SK-N-SH (cell line): ENCODE data around the gene SSMEM1. TPM values are rescaled to one million over a fixed set of nuclear protein-coding genes. Genes with fewer than 3 reads are reported as not detected.

Experiments used
- CTCF ChIA-PET: fragments of 300-600, 350-600 bp; formaldehyde crosslinking; extraction: SDS; loops from one replicate; lab custom pipeline; 2021; lab: Yijun Ruan, JAX
- POLR2A ChIA-PET: fragments of 350-600 bp; sonication (Branson Sonifier 250); formaldehyde crosslinking; extraction: SDS; loops from one replicate; lab custom pipeline; 2020; ENCODE audit warnings: antibody characterized with exemption, inconsistent platforms; lab: Yijun Ruan, JAX
- DNase-seq: peaks from one replicate; pipeline ENCODE4 v3.0.0; 2012
- H2AFZ ChIP-seq: fragments of 200-600 bp; sonication (generic); 2 replicates; pipeline ENCODE4 v1.8.1; 2016; ENCODE audit warnings: antibody characterized with exemption, mild to moderate bottlenecking, low read depth
- H3F3A ChIP-seq: fragments of 200-600 bp; sonication (generic); replicated peaks from 2 replicates; pipeline ENCODE3; 2016; ENCODE audit warnings: antibody characterized with exemption, mild to moderate bottlenecking; ENCODE audit not compliant: insufficient read depth
- H3K27ac ChIP-seq, 2 experiments: fragments of 200-500 bp in 1 of 2; fragments of 200-600 bp in 1 of 2; sonication (Bioruptor generic) in 1 of 2; sonication (generic), shearing (Covaris generic) in 1 of 2; 2 replicates each; pipeline versions ENCODE4 v1.5.1 to v1.6.1; 2014 to 2016; ENCODE audit warnings: low read depth in 2 of 2, inconsistent platforms in 1 of 2, low read length in 1 of 2, mild to moderate bottlenecking in 1 of 2, mixed read lengths in 1 of 2
- H3K27me3 ChIP-seq: fragments of 200-600 bp; sonication (generic), shearing (Covaris generic); 2 replicates; pipeline ENCODE4 v1.6.1; 2016; ENCODE audit warnings: mixed run types; ENCODE audit not compliant: insufficient read depth
- H3K36me3 ChIP-seq, 2 experiments: fragments of 200-500 bp in 1 of 2; fragments of 200-600 bp in 1 of 2; sonication (Bioruptor generic) in 1 of 2; sonication (generic) in 1 of 2; replicated peaks in 1 of 2; 2 replicates each; pipeline versions ENCODE3 to v1.5.1; 2014 to 2016; ENCODE audit warnings: low read length in 1 of 2, mild to moderate bottlenecking in 1 of 2; ENCODE audit not compliant: insufficient read depth in 2 of 2, control insufficient read depth in 1 of 2
- H3K4me1 ChIP-seq, 2 experiments: fragments of 200-500 bp in 1 of 2; fragments of 200-600 bp in 1 of 2; sonication (Bioruptor generic) in 1 of 2; sonication (generic), shearing (Covaris generic) in 1 of 2; 2 replicates each; pipeline versions ENCODE4 v1.5.1 to v1.6.1; 2014 to 2016; ENCODE audit warnings: low read depth in 1 of 2, low read length in 1 of 2, mixed run types in 1 of 2; ENCODE audit not compliant: insufficient read depth in 2 of 2, control insufficient read depth in 1 of 2
- H3K4me2 ChIP-seq: fragments of 200-600 bp; sonication (generic), shearing (Covaris generic); 2 replicates; pipeline ENCODE4 v1.6.1; 2017; ENCODE audit warnings: mixed run types
- H3K4me3 ChIP-seq, 2 experiments: fragments of 200-500 bp in 1 of 2; fragments of 200-600 bp in 1 of 2; sonication (Bioruptor generic) in 1 of 2; sonication (generic), shearing (Covaris generic) in 1 of 2; 2 replicates each; pipeline versions ENCODE4 v1.5.1 to v1.8.1; 2014 to 2016; ENCODE audit warnings: low read depth in 2 of 2, inconsistent platforms in 1 of 2, low read length in 1 of 2, mild to moderate bottlenecking in 1 of 2, mixed read lengths in 1 of 2, moderate library complexity in 1 of 2
- H3K79me2 ChIP-seq: fragments of 200-600 bp; sonication (generic); 2 replicates; pipeline ENCODE4 v1.8.1; 2017; ENCODE audit warnings: mild to moderate bottlenecking; ENCODE audit not compliant: insufficient read depth
- H3K9ac ChIP-seq: fragments of 200-600 bp; sonication (generic); 2 replicates; pipeline ENCODE4 v1.6.1; 2017; ENCODE audit warnings: mixed run types
- H3K9me2 ChIP-seq: fragments of 200-600 bp; sonication (generic); 2 replicates; pipeline ENCODE4 v1.6.1; 2017; ENCODE audit warnings: mixed run types
- H3K9me3 ChIP-seq: fragments of 200-600 bp; sonication (generic); 2 replicates; pipeline ENCODE4 v1.6.1; 2017; ENCODE audit warnings: mixed run types, mild to moderate bottlenecking, moderate library complexity
- H4K20me1 ChIP-seq: fragments of 200-600 bp; sonication (generic); 2 replicates; pipeline ENCODE4 v1.6.1; 2017; ENCODE audit warnings: mild to moderate bottlenecking, mixed run types; ENCODE audit not compliant: insufficient read depth
- CHD2 ChIP-seq: fragments of 150-350 bp; IDR thresholded peaks from 2 replicates; pipeline ENCODE4 v1.6.1; 2018; ENCODE audit warnings: low read length; ENCODE audit not compliant: partially characterized antibody
- ELF1 ChIP-seq: IDR thresholded peaks from 2 replicates; pipeline ENCODE4 v1.4.0; 2012
- GABPA ChIP-seq: IDR thresholded peaks from 2 replicates; pipeline ENCODE4 v1.4.0; 2012; ENCODE audit warnings: low read depth, mild to moderate bottlenecking
- GATA2 ChIP-seq: sonication (generic); formaldehyde crosslinking; IDR thresholded peaks from 2 replicates; pipeline ENCODE4 v1.5.0; 2020; ENCODE audit warnings: mild to moderate bottlenecking, missing genetic modification reagents
- JUND ChIP-seq: IDR thresholded peaks from 2 replicates; pipeline ENCODE4 v1.4.0; 2012
- NFIC ChIP-seq: IDR thresholded peaks from 2 replicates; pipeline ENCODE4 v1.4.0; 2012; ENCODE audit warnings: borderline replicate concordance
- PBX3 ChIP-seq: IDR thresholded peaks from 2 replicates; pipeline ENCODE4; 2012
- RCOR1 ChIP-seq: fragments of 150-350 bp; IDR thresholded peaks from 2 replicates; pipeline ENCODE4 v1.6.1; 2017; ENCODE audit warnings: antibody characterized with exemption, low read length
- RFX5 ChIP-seq: IDR thresholded peaks from 2 replicates; pipeline ENCODE4 v1.6.1; 2012; ENCODE audit warnings: mild to moderate bottlenecking, improper control_type of control experiment, low read length
- RXRA ChIP-seq: IDR thresholded peaks from 2 replicates; pipeline ENCODE4 v1.4.0; 2012; ENCODE audit warnings: low read depth, mild to moderate bottlenecking, borderline replicate concordance
- SIN3A ChIP-seq: IDR thresholded peaks from 2 replicates; pipeline ENCODE4 v1.6.1; 2012; ENCODE audit warnings: low read depth, mild to moderate bottlenecking, low read length, moderate library complexity, borderline replicate concordance
- TCF12 ChIP-seq: IDR thresholded peaks from 2 replicates; pipeline ENCODE4 v1.4.0; 2012
- USF1 ChIP-seq: IDR thresholded peaks from 2 replicates; pipeline ENCODE4 v1.4.0; 2012; ENCODE audit warnings: low read depth, borderline replicate concordance
- USF2 ChIP-seq: fragments of 150-350 bp; IDR thresholded peaks from 2 replicates; pipeline ENCODE4 v1.6.1; 2017; ENCODE audit warnings: antibody characterized with exemption, low read length, low read depth, borderline replicate concordance
- YY1 ChIP-seq: IDR thresholded peaks from 2 replicates; pipeline ENCODE4 v1.4.0; 2012; ENCODE audit warnings: low read depth, mild to moderate bottlenecking
- WGBS: methylation state at CpG from one replicate; pipeline ENCODE4 v1.1.6; 2017; ENCODE audit warnings: low lambda C conversion rate; 5-methylcytosine and 5-hydroxymethylcytosine counted together
- polyA plus RNA-seq, 3 experiments: library from polyadenylated mRNA; depleted of rRNA; stranded (reverse); fragments of >200 nt; gene quantifications; 2 replicates each; pipeline ENCODE4 v1.2.3, GENCODE V29; 2012
- TF ChIP-seq, protein P1 (sequence below): IDR thresholded peaks from 2 replicates; pipeline ENCODE4 v1.4.0; 2012; ENCODE audit warnings: low read depth
- TF ChIP-seq, protein P2 (sequence below): IDR thresholded peaks from 2 replicates; pipeline ENCODE4 v1.4.0; 2012; ENCODE audit warnings: low read depth, borderline replicate concordance
- TF ChIP-seq, protein P3 (sequence below): fragments of 200-600 bp; sonication (generic); IDR thresholded peaks from 2 replicates; pipeline ENCODE4 v1.6.1; 2017; ENCODE audit warnings: antibody characterized with exemption, mild to moderate bottlenecking, moderate library complexity
- TF ChIP-seq, protein P4 (sequence below): fragments of 150-350 bp; IDR thresholded peaks from 2 replicates; pipeline ENCODE4 v1.6.1; 2016; ENCODE audit warnings: mild to moderate bottlenecking, low read depth, low read length
- TF ChIP-seq, protein P5 (sequence below): IDR thresholded peaks from 2 replicates; pipeline ENCODE4 v1.6.1; 2012; ENCODE audit warnings: mild to moderate bottlenecking, low read depth, low read length, moderate library complexity

The SSMEM1 gene
- polyA plus RNA-seq, 1 of the 3 experiments (the other 2 are of a cell fraction): not detected

- TF ChIP-seq PBX3 (no peak), RXRA (no peak), TCF12 (no peak)
Observed at GRCh38 chr7:130258494-130259078, 50.9 kb downstream of the SSMEM1 start (continued).

GRCh38 chr7:130262448-130262847, 54.8 kb downstream of the SSMEM1 start:
- Histone ChIP-seq H3K4me1 (no peaks in the 10 kb centered on the region), H2AFZ (no peak overlapping the region), H3K27ac (no peak overlapping the region), H3K9ac (no peak overlapping the region), H3K9me2 (no peaks in the 10 kb centered on the region), H3K4me3 (no peak overlapping the region), H3K27me3 (no peaks in the 10 kb centered on the region), H3K9me3 (peaks cover 20% of the 10 kb centered on the region), H3F3A (no peaks in the 10 kb centered on the region), H3K36me3 (no peaks in the 10 kb centered on the region), H3K4me2 (no peak overlapping the region), H4K20me1 (no peaks in the 10 kb centered on the region), H3K79me2 (no peaks in the 10 kb centered on the region)
- POLR2A ChIA-PET: no interaction called here
- CTCF ChIA-PET: interaction anchor here (0.9 to 1.3 kb wide), 3 partner anchors 11 to 46 kb away, joined by 3 to 4 read pairs (median 3); no protein-coding TSS in a partner anchor
- 56% methylated on average over 2 of the region's 2 CpGs for WGBS
- DNase-seq: no peak
- TF ChIP-seq CHD2: no peak
- TF ChIP-seq RFX5: no peak
- TF ChIP-seq GABPA: no peak
- no peak for TF ChIP-seq GATA2 (CRISPR knock-in tag)
- TF ChIP-seq USF1: no peak
- TF ChIP-seq JUND: no peak
- TF ChIP-seq USF2: no peak
- TF ChIP-seq, protein P1, sequence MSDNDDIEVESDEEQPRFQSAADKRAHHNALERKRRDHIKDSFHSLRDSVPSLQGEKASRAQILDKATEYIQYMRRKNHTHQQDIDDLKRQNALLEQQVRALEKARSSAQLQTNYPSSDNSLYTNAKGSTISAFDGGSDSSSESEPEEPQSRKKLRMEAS: no peak
- TF ChIP-seq, protein P2, sequence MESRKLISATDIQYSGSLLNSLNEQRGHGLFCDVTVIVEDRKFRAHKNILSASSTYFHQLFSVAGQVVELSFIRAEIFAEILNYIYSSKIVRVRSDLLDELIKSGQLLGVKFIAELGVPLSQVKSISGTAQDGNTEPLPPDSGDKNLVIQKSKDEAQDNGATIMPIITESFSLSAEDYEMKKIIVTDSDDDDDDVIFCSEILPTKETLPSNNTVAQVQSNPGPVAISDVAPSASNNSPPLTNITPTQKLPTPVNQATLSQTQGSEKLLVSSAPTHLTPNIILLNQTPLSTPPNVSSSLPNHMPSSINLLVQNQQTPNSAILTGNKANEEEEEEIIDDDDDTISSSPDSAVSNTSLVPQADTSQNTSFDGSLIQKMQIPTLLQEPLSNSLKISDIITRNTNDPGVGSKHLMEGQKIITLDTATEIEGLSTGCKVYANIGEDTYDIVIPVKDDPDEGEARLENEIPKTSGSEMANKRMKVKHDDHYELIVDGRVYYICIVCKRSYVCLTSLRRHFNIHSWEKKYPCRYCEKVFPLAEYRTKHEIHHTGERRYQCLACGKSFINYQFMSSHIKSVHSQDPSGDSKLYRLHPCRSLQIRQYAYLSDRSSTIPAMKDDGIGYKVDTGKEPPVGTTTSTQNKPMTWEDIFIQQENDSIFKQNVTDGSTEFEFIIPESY: no peak
- TF ChIP-seq, protein P3, sequence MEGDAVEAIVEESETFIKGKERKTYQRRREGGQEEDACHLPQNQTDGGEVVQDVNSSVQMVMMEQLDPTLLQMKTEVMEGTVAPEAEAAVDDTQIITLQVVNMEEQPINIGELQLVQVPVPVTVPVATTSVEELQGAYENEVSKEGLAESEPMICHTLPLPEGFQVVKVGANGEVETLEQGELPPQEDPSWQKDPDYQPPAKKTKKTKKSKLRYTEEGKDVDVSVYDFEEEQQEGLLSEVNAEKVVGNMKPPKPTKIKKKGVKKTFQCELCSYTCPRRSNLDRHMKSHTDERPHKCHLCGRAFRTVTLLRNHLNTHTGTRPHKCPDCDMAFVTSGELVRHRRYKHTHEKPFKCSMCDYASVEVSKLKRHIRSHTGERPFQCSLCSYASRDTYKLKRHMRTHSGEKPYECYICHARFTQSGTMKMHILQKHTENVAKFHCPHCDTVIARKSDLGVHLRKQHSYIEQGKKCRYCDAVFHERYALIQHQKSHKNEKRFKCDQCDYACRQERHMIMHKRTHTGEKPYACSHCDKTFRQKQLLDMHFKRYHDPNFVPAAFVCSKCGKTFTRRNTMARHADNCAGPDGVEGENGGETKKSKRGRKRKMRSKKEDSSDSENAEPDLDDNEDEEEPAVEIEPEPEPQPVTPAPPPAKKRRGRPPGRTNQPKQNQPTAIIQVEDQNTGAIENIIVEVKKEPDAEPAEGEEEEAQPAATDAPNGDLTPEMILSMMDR: no peak
- TF ChIP-seq ELF1: no peak
- TF ChIP-seq YY1: no peak
- TF ChIP-seq RCOR1: no peak
- TF ChIP-seq, protein P4, sequence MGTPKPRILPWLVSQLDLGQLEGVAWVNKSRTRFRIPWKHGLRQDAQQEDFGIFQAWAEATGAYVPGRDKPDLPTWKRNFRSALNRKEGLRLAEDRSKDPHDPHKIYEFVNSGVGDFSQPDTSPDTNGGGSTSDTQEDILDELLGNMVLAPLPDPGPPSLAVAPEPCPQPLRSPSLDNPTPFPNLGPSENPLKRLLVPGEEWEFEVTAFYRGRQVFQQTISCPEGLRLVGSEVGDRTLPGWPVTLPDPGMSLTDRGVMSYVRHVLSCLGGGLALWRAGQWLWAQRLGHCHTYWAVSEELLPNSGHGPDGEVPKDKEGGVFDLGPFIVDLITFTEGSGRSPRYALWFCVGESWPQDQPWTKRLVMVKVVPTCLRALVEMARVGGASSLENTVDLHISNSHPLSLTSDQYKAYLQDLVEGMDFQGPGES: no peak
- no peak for TF ChIP-seq SIN3A
- no peak for TF ChIP-seq NFIC
- TF ChIP-seq, protein P5, sequence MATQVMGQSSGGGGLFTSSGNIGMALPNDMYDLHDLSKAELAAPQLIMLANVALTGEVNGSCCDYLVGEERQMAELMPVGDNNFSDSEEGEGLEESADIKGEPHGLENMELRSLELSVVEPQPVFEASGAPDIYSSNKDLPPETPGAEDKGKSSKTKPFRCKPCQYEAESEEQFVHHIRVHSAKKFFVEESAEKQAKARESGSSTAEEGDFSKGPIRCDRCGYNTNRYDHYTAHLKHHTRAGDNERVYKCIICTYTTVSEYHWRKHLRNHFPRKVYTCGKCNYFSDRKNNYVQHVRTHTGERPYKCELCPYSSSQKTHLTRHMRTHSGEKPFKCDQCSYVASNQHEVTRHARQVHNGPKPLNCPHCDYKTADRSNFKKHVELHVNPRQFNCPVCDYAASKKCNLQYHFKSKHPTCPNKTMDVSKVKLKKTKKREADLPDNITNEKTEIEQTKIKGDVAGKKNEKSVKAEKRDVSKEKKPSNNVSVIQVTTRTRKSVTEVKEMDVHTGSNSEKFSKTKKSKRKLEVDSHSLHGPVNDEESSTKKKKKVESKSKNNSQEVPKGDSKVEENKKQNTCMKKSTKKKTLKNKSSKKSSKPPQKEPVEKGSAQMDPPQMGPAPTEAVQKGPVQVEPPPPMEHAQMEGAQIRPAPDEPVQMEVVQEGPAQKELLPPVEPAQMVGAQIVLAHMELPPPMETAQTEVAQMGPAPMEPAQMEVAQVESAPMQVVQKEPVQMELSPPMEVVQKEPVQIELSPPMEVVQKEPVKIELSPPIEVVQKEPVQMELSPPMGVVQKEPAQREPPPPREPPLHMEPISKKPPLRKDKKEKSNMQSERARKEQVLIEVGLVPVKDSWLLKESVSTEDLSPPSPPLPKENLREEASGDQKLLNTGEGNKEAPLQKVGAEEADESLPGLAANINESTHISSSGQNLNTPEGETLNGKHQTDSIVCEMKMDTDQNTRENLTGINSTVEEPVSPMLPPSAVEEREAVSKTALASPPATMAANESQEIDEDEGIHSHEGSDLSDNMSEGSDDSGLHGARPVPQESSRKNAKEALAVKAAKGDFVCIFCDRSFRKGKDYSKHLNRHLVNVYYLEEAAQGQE: no peak
